ENCODE data around the gene PRDM15.

The PRDM15 gene

GRCh38 chr21:41840880-41841279 is 38.3 kb downstream of the PRDM15 start:
- DNase-seq (ENCODE audit: low spot score): no peak

GRCh38 chr21:41839387-41840000 is 39.6 kb downstream of the PRDM15 start:
- DNase-seq (ENCODE audit: low spot score): no peak

- DNase-seq (ENCODE audit: low spot score): no peak
Measured at GRCh38 chr21:41837756-41838297, 41.3 kb downstream of the PRDM15 start.

- DNase-seq (ENCODE audit: low spot score): no peak
Measured at GRCh38 chr21:41836166-41837015, 42.8 kb downstream of the PRDM15 start.

GRCh38 chr21:41835711-41836154 is 43.4 kb downstream of the PRDM15 start:
- no peak for DNase-seq (ENCODE audit: low spot score)

- no peak for DNase-seq (ENCODE audit: low spot score)
Measured at GRCh38 chr21:41834926-41835663, 44.0 kb downstream of the PRDM15 start.

GRCh38 chr21:41834252-41834925 is 44.8 kb downstream of the PRDM15 start:
- DNase-seq (ENCODE audit: low spot score): no peak

- DNase-seq (ENCODE audit: low spot score): no peak
Measured at GRCh38 chr21:41833497-41834115, 45.5 kb downstream of the PRDM15 start.

GRCh38 chr21:41832596-41833496 is 46.3 kb downstream of the PRDM15 start:
- DNase-seq (ENCODE audit: low spot score): no peak

GRCh38 chr21:41831866-41832595 is 47.1 kb downstream of the PRDM15 start:
- no peak for DNase-seq (ENCODE audit: low spot score)

- DNase-seq (ENCODE audit: low spot score): no peak
Measured at GRCh38 chr21:41831453-41831831, 47.7 kb downstream of the PRDM15 start.

- no peak for DNase-seq (ENCODE audit: low spot score)
Measured at GRCh38 chr21:41830764-41831452, 48.2 kb downstream of the PRDM15 start.

GRCh38 chr21:41830145-41830707 is 48.9 kb downstream of the PRDM15 start:
- no peak for DNase-seq (ENCODE audit: low spot score)

- no peak for DNase-seq (ENCODE audit: low spot score)
Measured at GRCh38 chr21:41828884-41829360, 50.2 kb downstream of the PRDM15 start.

GRCh38 chr21:41827951-41828883 is 50.9 kb downstream of the PRDM15 start:
- no peak for DNase-seq (ENCODE audit: low spot score)

- DNase-seq (ENCODE audit: low spot score): no peak
Measured at GRCh38 chr21:41825881-41826280, 53.3 kb downstream of the PRDM15 start.

- DNase-seq (ENCODE audit: low spot score): no peak
Measured at GRCh38 chr21:41825216-41825615, 53.9 kb downstream of the PRDM15 start.

Data from hematopoietic multipotent progenitor cell treated with erythropoietin and hydrocortisone succinate and interleukin-3 and kit ligand, for 17 days (in vitro differentiated cells).